Fibroblast of gingiva (primary cell): Measurements from ENCODE around the gene TMC7.

Source experiments
- DNase-seq: peaks from one replicate; pipeline ENCODE4 v3.0.0-alpha.2; 2011; ENCODE audit warnings: low read depth

Gene TMC7

GRCh38 chr16:19031738-19032137 is 48.0 kb downstream of the TMC7 start:
- DNase-seq: no peak

GRCh38 chr16:19033761-19034160 is 50.0 kb downstream of the TMC7 start:
- no peak for DNase-seq

- DNase-seq: no peak
Measured at GRCh38 chr16:19040400-19040799, 56.7 kb downstream of the TMC7 start.

GRCh38 chr16:19044769-19045168 is 61.0 kb downstream of the TMC7 start:
- DNase-seq: no peak

GRCh38 chr16:19046062-19046461 is 62.3 kb downstream of the TMC7 start:
- no peak for DNase-seq

GRCh38 chr16:19062706-19063105 is 79.0 kb downstream of the TMC7 start:
- no peak for DNase-seq

- DNase-seq: no peak
Measured at GRCh38 chr16:19066988-19067348, 83.2 kb downstream of the TMC7 start.

GRCh38 chr16:19067349-19068236 is 83.9 kb downstream of the TMC7 start, which contains the start of gene COQ7:
Gene COQ7, plus strand, starts transcription at chr16:19067614. Its CDS starts 51 bp downstream, at chr16:19067665.
- peak; percentile 100 for DNase-seq

- DNase-seq: no peak
Measured at GRCh38 chr16:19068237-19068815, 84.6 kb downstream of the TMC7 start.

- DNase-seq: peak; percentile 44
Measured at GRCh38 chr16:19071811-19072777, 88.4 kb downstream of the TMC7 start.

GRCh38 chr16:19073344-19073743 is 89.6 kb downstream of the TMC7 start:
- no peak for DNase-seq

- DNase-seq: no peak
Measured at GRCh38 chr16:19073863-19074262, 90.1 kb downstream of the TMC7 start.

- no peak for DNase-seq
Measured at GRCh38 chr16:19075511-19075910, 91.8 kb downstream of the TMC7 start.

- no peak for DNase-seq
Measured at GRCh38 chr16:19077879-19078278, 94.1 kb downstream of the TMC7 start.

- no peak for DNase-seq
Measured at GRCh38 chr16:19083670-19084069, 99.9 kb downstream of the TMC7 start.

- DNase-seq: no peak
Measured at GRCh38 chr16:19084139-19084538, 100.4 kb downstream of the TMC7 start.

- DNase-seq: no peak
Measured at GRCh38 chr16:19084879-19085278, 101.1 kb downstream of the TMC7 start.

- no peak for DNase-seq
Measured at GRCh38 chr16:19085679-19086200, 102.0 kb downstream of the TMC7 start.

- DNase-seq: peak; percentile 91
Measured at GRCh38 chr16:19086322-19087199, 102.8 kb downstream of the TMC7 start.

- DNase-seq: no peak
Measured at GRCh38 chr16:19088341-19088916, 104.7 kb downstream of the TMC7 start.
